DND-41 (cell line): ENCODE measurements around the gene PLSCR3.

Experiments used
- EZH2 ChIP-seq: IDR thresholded peaks from 3 replicates; pipeline ENCODE4 v1.6.1; 2012; ENCODE audit warnings: borderline replicate concordance, low read depth, mild to moderate bottlenecking, moderate library complexity, low read length, inconsistent platforms; ENCODE audit not compliant: severe bottlenecking
- TF ChIP-seq, protein P1 (sequence below): IDR thresholded peaks from 2 replicates; pipeline ENCODE4 v1.5.1; 2012; ENCODE audit warnings: borderline replicate concordance, low read length, moderate library complexity, mild to moderate bottlenecking; ENCODE audit not compliant: poor library complexity, severe bottlenecking; ENCODE audit errors: extremely low read depth

DNA sequence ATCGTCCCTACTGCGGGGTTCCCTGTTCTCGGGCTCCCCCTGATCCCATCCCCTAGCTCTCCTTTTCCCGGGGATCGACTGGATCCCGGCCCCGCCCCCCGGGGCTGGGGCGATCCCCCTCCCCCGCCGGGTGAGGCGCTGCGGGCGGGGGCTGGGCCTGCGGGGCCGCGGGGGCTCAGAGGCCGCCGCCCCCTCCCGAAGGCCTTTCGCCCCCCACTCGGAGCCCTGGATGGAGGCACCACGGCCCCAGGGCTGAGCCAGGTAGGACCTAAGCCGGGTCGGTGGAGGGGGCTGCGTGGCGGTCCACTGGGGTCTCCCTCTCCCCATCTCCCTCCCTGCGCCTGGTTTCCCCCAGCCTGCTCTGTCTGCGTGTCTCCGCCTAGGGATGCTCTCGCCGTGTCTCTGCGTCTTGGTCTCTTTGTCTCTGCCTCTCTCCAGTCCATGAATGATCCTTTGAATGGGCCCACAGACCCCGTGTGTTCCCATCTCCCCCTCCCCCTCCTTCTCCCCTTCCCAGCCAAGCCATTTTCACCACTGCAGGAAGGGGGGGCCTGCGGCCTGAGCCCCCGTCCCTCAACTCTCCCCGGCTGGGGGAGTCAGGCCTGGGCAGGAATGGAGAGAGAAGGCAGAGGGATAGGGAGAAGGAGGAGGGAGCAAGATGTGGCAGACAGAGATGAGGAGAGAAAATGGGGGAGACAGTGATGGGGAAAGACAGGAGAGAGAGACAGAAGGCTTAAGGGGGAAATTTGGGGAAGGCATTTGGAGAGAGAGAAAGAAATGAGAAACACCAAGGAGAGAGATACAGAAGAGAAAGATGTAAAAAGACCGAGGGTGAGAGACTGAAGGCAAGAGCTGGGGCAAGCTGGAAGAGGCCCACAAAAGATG, 11.3 kb upstream of the PLSCR3 start:
- TF ChIP-seq, protein P1, sequence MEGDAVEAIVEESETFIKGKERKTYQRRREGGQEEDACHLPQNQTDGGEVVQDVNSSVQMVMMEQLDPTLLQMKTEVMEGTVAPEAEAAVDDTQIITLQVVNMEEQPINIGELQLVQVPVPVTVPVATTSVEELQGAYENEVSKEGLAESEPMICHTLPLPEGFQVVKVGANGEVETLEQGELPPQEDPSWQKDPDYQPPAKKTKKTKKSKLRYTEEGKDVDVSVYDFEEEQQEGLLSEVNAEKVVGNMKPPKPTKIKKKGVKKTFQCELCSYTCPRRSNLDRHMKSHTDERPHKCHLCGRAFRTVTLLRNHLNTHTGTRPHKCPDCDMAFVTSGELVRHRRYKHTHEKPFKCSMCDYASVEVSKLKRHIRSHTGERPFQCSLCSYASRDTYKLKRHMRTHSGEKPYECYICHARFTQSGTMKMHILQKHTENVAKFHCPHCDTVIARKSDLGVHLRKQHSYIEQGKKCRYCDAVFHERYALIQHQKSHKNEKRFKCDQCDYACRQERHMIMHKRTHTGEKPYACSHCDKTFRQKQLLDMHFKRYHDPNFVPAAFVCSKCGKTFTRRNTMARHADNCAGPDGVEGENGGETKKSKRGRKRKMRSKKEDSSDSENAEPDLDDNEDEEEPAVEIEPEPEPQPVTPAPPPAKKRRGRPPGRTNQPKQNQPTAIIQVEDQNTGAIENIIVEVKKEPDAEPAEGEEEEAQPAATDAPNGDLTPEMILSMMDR: no peak
- TF ChIP-seq EZH2: no peak
